HepG2 (cell line): ENCODE measurements around the gene LRRN2. TPM values are rescaled to one million over a fixed set of nuclear protein-coding genes. Genes with fewer than 3 reads are reported as not detected.

Experiments used
- ATAC-seq: fragments of 200-7000 bp; cut with Tn5 transposase; 3 replicates; pipeline ENCODE4 v1.9.1; 2020; ENCODE audit warnings: mild to moderate bottlenecking, moderate library complexity
- BruUV-seq: library from RNA; stranded (reverse); fragments of 400-500 nt; replicated peaks from 2 replicates; lab custom pipeline; 2021; lab: Mats Ljungman, UMichigan
- CTCF ChIA-PET: fragments of 300-600 bp; formaldehyde crosslinking; extraction: SDS; loops from one replicate; lab custom pipeline; 2021; ENCODE audit warnings: low total read pairs, inconsistent platforms, low intra/inter-chr PET ratio; lab: Yijun Ruan, JAX
- POLR2A ChIA-PET: fragments of 350-600 bp; sonication (Branson Sonifier 250); formaldehyde crosslinking; loops from one replicate; lab custom pipeline; 2020; ENCODE audit warnings: antibody characterized with exemption, inconsistent platforms; lab: Yijun Ruan, JAX
- DNase-seq: peaks from one replicate; pipeline ENCODE4 v3.0.0-alpha.2; 2015; ENCODE audit warnings: low spot score
- FAIRE-seq: peaks from 3 replicates; lab custom pipeline; 2011; peaks lifted over from hg19 to GRCh38; lab: Jason Lieb, UNC
- H2AFZ ChIP-seq: one replicate; pipeline ENCODE4 v1.6.1; 2011; ENCODE audit warnings: low read length, inconsistent platforms
- H3K27ac ChIP-seq: fragments of 300-600 bp; 3 replicates; pipeline ENCODE4 v1.8.0; 2011; ENCODE audit warnings: mixed run types, mild to moderate bottlenecking, mixed read lengths, low read length, inconsistent platforms; ENCODE audit not compliant: insufficient read depth; ENCODE audit errors: extremely low read length
- H3K27me3 ChIP-seq, 2 experiments: fragments of 200-600 bp in 1 of 2; 2 replicates in 1 of 2; 3 replicates in 1 of 2; pipeline versions ENCODE4 v1.6.0 to v1.8.0; 2011; ENCODE audit warnings: low read length in 2 of 2, mild to moderate bottlenecking in 2 of 2, moderate library complexity in 2 of 2, inconsistent platforms in 1 of 2; ENCODE audit not compliant: insufficient read depth in 2 of 2, control insufficient read depth in 1 of 2
- H3K36me3 ChIP-seq, 2 experiments: fragments of 200-600 bp in 1 of 2; replicated peaks in 1 of 2; 2 replicates in 1 of 2; 3 replicates in 1 of 2; pipeline versions ENCODE4 v1.5.1 to v1.8.0; 2011; ENCODE audit warnings: low read length in 2 of 2, inconsistent platforms in 1 of 2; ENCODE audit not compliant: insufficient read depth in 2 of 2, control insufficient read depth in 1 of 2
- H3K4me1 ChIP-seq: 2 replicates; pipeline ENCODE4 v1.5.1; 2012; ENCODE audit warnings: low read length, inconsistent platforms; ENCODE audit not compliant: insufficient read depth
- H3K4me2 ChIP-seq: 2 replicates; pipeline ENCODE4 v1.6.0; 2011; ENCODE audit warnings: low read depth, low read length, inconsistent platforms
- H3K4me3 ChIP-seq, 3 experiments: fragments of 200-600 bp in 1 of 3; sonication (generic), shearing (Covaris generic) in 1 of 3; replicated peaks in 1 of 3; 2 replicates each; pipeline ENCODE4 v1.5.1; 2011 to 2016; ENCODE audit warnings: low read length in 3 of 3, inconsistent platforms in 2 of 3, low read depth in 2 of 3, mild to moderate bottlenecking in 2 of 3, control low read depth in 1 of 3, mixed read lengths in 1 of 3; ENCODE audit not compliant: insufficient read depth in 1 of 3
- H3K79me2 ChIP-seq: one replicate; pipeline ENCODE4 v1.6.1; 2011; ENCODE audit warnings: low read length, inconsistent platforms; ENCODE audit not compliant: insufficient read depth
- H3K9ac ChIP-seq: 2 replicates; pipeline ENCODE4 v1.6.0; 2011; ENCODE audit warnings: mild to moderate bottlenecking, low read depth, low read length, inconsistent platforms; ENCODE audit not compliant: insufficient read depth
- H3K9me3 ChIP-seq: 2 replicates; pipeline ENCODE4 v1.5.1; 2012; ENCODE audit warnings: mild to moderate bottlenecking, low read length
- H4K20me1 ChIP-seq: 2 replicates; pipeline ENCODE4 v1.6.0; 2011; ENCODE audit warnings: inconsistent platforms, mild to moderate bottlenecking, low read length, moderate library complexity; ENCODE audit not compliant: insufficient read depth
- ARID3A ChIP-seq: IDR thresholded peaks from 2 replicates; pipeline ENCODE4 v1.6.1; 2012; ENCODE audit warnings: low read depth, low read length, improper control_type of control experiment
- CEBPG ChIP-seq: IDR thresholded peaks from 2 replicates; pipeline ENCODE4 v1.6.1; 2016
- HOXA9 ChIP-seq: sonication (generic); formaldehyde crosslinking; IDR thresholded peaks from 2 replicates; pipeline ENCODE4 v1.8.1; 2022; ENCODE audit warnings: missing genetic modification reagents, mild to moderate bottlenecking, moderate library complexity, borderline replicate concordance
- HOXD1 ChIP-seq: sonication (generic); formaldehyde crosslinking; IDR thresholded peaks from 2 replicates; pipeline ENCODE4 v1.5.0; 2020; ENCODE audit warnings: missing genetic modification reagents
- NFAT5 ChIP-seq: sonication (generic); formaldehyde crosslinking; IDR thresholded peaks from 2 replicates; pipeline ENCODE4 v1.4.0; 2020; ENCODE audit warnings: missing genetic modification reagents
- PLRG1 ChIP-seq: fragments of 450-650 bp; conservative IDR thresholded peaks from 2 replicates; pipeline ENCODE4 v1.6.1; 2016
- STAG1 ChIP-seq: sonication (generic); formaldehyde crosslinking; IDR thresholded peaks from 2 replicates; pipeline ENCODE4 v1.4.0; 2020; ENCODE audit warnings: missing genetic modification reagents
- SYNCRIP ChIP-seq: fragments of 200-400 bp; formaldehyde crosslinking; IDR thresholded peaks from 2 replicates; pipeline ENCODE4 v1.6.1; 2018; ENCODE audit warnings: mild to moderate bottlenecking, low read depth, low read length; ENCODE audit not compliant: insufficient read depth
- U2AF2 ChIP-seq: fragments of 200-400 bp; formaldehyde crosslinking; IDR thresholded peaks from 2 replicates; pipeline ENCODE4 v1.6.1; 2017; ENCODE audit warnings: low read depth, mild to moderate bottlenecking, low read length
- ZBTB10 ChIP-seq: sonication (generic); formaldehyde crosslinking; IDR thresholded peaks from 2 replicates; pipeline ENCODE4 v1.4.0; 2020; ENCODE audit warnings: missing genetic modification reagents, borderline replicate concordance
- ZFP37 ChIP-seq: sonication (generic); formaldehyde crosslinking; IDR thresholded peaks from 2 replicates; pipeline ENCODE4 v1.4.0; 2020; ENCODE audit warnings: missing genetic modification reagents, borderline replicate concordance
- ZNF550 ChIP-seq: sonication (generic); formaldehyde crosslinking; IDR thresholded peaks from 2 replicates; pipeline ENCODE4 v1.4.0; 2020; ENCODE audit warnings: mild to moderate bottlenecking, missing genetic modification reagents, borderline replicate concordance
- ZNF567 ChIP-seq: sonication (generic); formaldehyde crosslinking; IDR thresholded peaks from 2 replicates; pipeline ENCODE4 v1.8.1; 2023; ENCODE audit warnings: mild to moderate bottlenecking, missing genetic modification reagents, borderline replicate concordance
- WGBS: methylation state at CpG from one replicate; pipeline ENCODE4 v1.1.6; 2017; ENCODE audit warnings: low lambda C conversion rate; 5-methylcytosine and 5-hydroxymethylcytosine counted together
- in situ Hi-C: cut with HindIII; loops from 2 replicates; pipeline ENCODE4 v1.10.0; 2017; ENCODE audit warnings: low pct_unique_long_range_greater_than_20kb; ENCODE audit not compliant: extremely low pct_ligation_motif_present
- intact Hi-C: fragments of 100-400 bp; cut with micrococcal nuclease; formaldehyde crosslinking; loops from one replicate; pipeline ENCODE4 v1.10.0; 2022; ENCODE audit not compliant: unreplicated experiment
- polyA plus RNA-seq, 8 experiments: library from polyadenylated mRNA; depleted of rRNA in 3 of 8; stranded (reverse) in 7 of 8; unstranded in 1 of 8; fragments of >200 nt; fragmentation: Illumina TruSeq in 4 of 8; extraction: Trizol in 4 of 8; gene quantifications; 2 replicates each; pipeline versions ENCODE4 v1.2.1 to v1.2.3, GENCODE V29; 2011 to 2016; ENCODE audit warnings: low read depth in 4 of 8, missing spikeins in 1 of 8, mixed read lengths in 1 of 8; ENCODE audit not compliant: insufficient read depth in 1 of 8
- total RNA-seq, 5 experiments: library from RNA; depleted of rRNA; stranded (reverse); fragments of >200 nt; fragmentation: Illumina TruSeq; extraction: Trizol; gene quantifications; 2 replicates each; pipeline ENCODE4 v1.2.3, GENCODE V29; 2016; ENCODE audit warnings: low read depth in 1 of 5

The LRRN2 gene
- total and polyA plus RNA-seq, 2 of the 13 experiments (the other 11 are each of a cell fraction or from before 2014, with no cell fraction given), result not detected

GRCh38 chr1:204607910-204608309 lies 77.6 kb downstream of the LRRN2 start:
- H3K4me3 ChIP-seq, result no peak overlapping the region
- intact Hi-C loops, result no loop called here
- in situ Hi-C loops, result no loop called here
- H3K9me3 ChIP-seq, result no peaks in the 10 kb centered on the region
- H4K20me1 ChIP-seq, result no peaks in the 10 kb centered on the region
- 0 out of 2 replicates have a peak, but pooled peaks cover 5% of the 10 kb centered on the region for H3K4me1 ChIP-seq
- no peak overlapping the region for H3K27ac ChIP-seq
- ChIA-PET CTCF (no interaction called here), POLR2A (no interaction called here)
- no peak for FAIRE-seq
- no TSS peak for BruUV-seq
- H3K4me2 ChIP-seq, result no peak overlapping the region
- no peaks in the 10 kb centered on the region for H3K79me2 ChIP-seq
- peaks cover 0 to 13% of the 10 kb centered on the region in 2 experiments; a peak in 2 of 5 replicates for H3K27me3 ChIP-seq
- no peak overlapping the region for H3K9ac ChIP-seq
- no peak for ATAC-seq
- 43% methylated on average over 5 of the region's 6 CpGs for WGBS
- DNase-seq, result no peak
- no peak overlapping the region for H2AFZ ChIP-seq
- no peaks in the 10 kb centered on the region for H3K36me3 ChIP-seq
- TF ChIP-seq PLRG1 (no peak), ARID3A (no peak), ZNF550 (CRISPR knock-in tag) (no peak), U2AF2 (no peak), ZBTB10 (CRISPR knock-in tag) (no peak), HOXA9 (CRISPR knock-in tag) (no peak), NFAT5 (CRISPR knock-in tag) (no peak), ZNF567 (CRISPR knock-in tag) (no peak), CEBPG (no peak), STAG1 (CRISPR knock-in tag) (no peak), HOXD1 (CRISPR knock-in tag) (no peak), SYNCRIP (no peak), ZFP37 (CRISPR knock-in tag) (no peak)
